EH (cell line): Measurements from ENCODE around the gene AGPAT2.
"Not testable (repeated sequence)": the region's sequence is repeated elsewhere in the genome, so short reads cannot be mapped to it uniquely, and the experiment has no call there.

Experiments
- DNase-seq: peaks from one replicate; pipeline ENCODE4 v3.0.0-alpha.2; 2015; ENCODE audit warnings: low read depth

AGPAT2 gene

GRCh38 chr9:136720251-136720897 lies 33.1 kb upstream of the AGPAT2 start:
- DNase-seq, result peak; percentile 49

GRCh38 chr9:136719195-136719880 lies 32.1 kb upstream of the AGPAT2 start:
- DNase-seq, result no peak

DNA sequence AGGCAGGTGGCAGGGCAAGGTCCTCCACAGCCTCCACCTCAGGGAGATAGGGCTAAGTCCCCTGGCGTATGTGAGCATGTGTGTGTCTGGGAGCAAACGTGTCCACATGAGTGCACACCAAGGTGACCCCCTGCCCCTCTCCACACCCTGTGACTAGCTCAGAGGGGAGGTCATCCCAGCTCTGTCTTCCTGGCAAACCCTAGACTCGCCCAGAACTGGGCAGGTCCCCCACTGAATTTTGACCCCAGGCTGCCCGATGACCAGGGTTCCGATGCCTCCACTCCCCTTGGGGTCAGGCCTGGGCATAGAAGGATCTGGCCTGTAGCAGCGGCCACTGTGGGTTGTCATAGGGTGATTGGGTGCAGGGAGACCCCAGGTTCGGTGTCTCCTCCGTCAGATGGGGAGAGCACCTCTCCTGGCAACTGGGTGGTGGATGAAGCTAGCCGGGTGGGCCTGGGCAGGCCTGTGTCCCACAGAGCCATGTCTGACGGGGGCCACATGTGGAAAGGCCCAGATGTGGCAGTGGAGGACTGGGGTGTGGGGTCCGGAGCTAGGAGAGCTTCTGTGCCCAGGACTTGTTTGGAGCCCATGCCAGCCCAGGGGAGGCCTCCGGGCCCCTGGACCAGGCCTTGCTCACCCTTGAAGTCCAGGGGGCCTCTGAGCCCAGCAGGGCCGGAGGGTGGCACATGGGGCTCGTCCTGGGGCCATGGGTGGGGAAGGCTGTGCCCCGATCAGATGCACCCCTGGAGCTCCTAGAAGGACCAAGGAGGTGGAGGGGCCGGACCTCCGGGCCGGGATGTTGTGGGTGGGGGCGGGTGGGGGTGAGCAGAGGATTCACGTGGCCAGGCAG lies 31.3 kb upstream of the AGPAT2 start:
- DNase-seq, result no peak

GRCh38 chr9:136717399-136717798 lies 30.1 kb upstream of the AGPAT2 start:
- DNase-seq, result no peak

DNA sequence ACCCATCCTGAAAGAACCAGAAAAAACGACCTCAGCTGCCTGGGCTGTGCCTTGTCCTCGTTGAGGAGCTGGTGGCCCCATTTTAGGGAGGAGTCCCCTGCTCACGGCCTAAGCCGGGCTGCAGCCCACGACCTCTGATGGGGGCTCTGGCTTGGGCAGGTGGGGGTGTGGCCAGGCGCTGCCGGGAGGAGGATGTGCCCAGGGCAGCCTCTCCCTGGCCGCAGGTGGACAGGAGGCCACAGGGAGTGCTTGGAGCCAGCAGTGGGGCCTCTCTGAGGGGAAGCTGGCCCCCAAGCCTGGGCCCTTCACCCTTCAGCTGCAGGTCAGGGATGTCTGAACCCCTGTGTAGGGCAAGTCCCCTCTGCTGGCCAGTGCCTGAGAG lies 27.6 kb upstream of the AGPAT2 start:
- no peak for DNase-seq

DNA sequence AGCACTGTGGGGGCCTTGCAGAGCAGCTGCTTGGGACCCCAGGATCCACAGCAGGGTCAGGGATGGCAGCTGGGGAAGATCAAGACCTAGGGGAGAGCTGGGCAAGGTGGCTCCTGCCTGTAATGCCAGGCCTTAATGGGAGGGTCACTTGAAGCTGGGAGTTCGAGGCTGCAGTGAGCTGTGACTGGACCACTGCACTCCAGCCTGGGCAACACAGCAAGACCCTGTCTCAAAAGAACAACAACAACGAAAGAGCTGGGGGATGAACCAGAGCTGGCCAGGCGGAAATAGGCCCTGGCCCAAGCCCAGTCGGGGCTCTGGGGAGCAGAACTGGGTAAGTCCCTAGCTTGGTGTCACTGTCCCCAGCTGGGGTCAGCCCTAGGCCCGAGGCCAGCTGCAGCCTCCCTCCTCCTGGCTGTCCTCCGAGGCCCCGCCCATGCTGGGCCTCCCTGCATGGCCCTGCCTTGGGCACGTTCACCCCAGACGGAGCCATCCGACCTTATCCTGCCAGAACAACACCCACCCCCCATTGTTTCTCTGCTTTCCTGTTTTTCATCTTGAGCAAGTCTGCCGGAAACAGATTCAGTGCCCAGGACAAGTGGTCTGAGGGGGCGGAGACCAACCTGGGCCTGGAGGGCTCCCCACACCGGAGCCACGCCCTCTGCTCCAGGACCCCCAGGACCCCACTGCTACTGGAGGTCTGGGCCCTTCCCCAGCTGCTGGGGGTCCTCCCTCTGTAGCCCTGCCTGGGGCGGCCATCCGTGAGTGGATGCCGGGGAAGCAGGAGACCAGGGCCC lies 27.0 kb upstream of the AGPAT2 start:
- no peak for DNase-seq

- no peak for DNase-seq
Observed at GRCh38 chr9:136713550-136713949, 26.3 kb upstream of the AGPAT2 start.

GRCh38 chr9:136712690-136713544 lies 25.7 kb upstream of the AGPAT2 start:
- no peak for DNase-seq

- DNase-seq, result no peak
Observed at GRCh38 chr9:136711751-136712689, 24.8 kb upstream of the AGPAT2 start, which contains the start of gene DIPK1B. TSS of gene DIPK1B (plus strand) at chr9:136712572. CDS start at chr9:136712666, 94 bp downstream.

DNA sequence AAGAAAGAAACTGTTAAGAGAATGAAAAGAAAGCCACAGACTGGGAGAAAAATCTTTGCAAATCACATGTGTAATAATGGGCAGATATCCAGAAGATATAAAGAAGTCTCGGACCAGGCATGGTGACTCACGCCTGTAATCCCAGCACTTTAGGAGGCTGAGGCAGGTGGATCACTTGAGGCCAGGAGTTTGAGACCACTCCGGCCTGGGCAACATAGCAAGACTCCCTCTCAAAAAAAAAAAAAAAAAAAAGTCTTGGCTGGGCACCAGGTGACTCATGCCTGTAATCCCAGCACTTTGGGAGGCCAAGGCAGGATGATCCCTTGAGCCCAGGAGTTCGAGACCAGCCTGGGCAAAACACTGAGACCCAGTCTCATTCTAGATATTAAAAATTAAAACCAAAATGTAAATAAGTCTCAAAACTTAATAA lies 24.0 kb upstream of the AGPAT2 start:
- DNase-seq, result peak; percentile 72

DNA sequence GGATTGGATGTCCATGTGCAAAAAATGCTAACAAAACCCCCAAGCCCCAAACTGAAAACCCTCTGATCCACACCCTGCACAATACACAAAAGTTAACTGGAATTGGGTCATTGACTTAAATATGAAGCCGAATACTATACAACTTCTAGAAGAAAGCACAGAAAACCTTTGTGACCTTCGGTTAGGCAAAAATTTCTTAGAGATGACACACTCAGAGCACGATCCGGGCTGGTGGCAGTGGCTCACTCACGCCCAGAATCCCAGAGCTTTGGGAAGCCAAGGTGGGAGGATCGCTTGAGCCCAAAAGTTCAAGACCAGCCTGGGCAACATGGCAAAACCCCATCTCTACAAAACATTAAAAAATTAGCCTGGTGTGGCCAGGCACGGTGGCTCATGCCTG lies 23.3 kb upstream of the AGPAT2 start:
- peak; percentile 34 for DNase-seq

- DNase-seq, result no peak
Observed at GRCh38 chr9:136709454-136710109, 22.3 kb upstream of the AGPAT2 start.

DNA sequence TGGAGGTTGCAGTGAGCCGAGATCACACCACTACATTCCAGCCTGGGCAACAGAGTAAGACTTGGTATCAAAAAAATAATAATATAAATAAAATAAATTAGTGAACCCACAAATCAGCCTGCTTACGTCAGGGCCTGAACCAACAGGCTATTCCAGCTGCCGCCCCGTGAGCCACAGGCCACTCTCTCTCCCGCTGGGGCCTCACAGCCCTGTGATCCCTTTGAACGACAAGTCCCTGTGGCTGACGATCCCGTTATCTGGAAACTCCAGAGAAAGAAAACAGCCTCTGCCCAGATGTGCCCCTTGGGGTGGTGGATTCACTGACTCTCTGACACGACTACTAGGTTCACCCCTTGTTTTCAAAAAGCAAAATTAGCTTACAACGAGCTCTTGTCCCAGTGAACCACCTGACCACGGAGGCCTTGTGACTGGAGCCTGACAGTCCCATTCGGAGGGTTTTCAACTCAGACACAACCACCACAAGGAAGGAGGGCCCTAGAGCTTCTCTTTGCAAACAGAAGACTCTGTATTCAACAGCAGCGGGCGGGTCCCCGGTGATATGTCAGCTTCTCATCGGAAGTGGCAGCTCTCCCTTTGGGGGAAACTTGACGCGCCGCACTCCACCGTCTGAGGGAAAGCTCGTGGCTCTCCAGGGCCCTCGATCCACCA lies 20.7 kb upstream of the AGPAT2 start:
- DNase-seq, result no peak

DNA sequence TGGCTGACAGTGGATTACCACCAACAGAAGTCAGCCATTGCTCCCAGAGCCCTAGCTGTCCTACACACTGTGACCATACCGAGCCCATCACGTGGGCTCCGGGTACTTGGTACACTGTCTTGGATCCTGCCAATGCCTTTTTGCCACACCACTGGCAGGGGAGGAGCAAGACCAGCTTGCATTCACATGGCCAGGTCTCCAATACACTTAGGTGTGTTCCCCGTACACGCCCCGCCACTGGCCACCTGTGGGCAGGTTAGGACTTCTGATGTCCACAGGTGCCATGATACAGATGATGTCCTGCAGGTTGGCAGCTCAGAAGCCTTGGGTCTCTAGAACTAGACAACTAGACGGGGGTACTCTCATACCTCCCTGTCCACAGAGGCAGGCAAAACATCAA lies 19.8 kb upstream of the AGPAT2 start:
- no peak for DNase-seq

DNA sequence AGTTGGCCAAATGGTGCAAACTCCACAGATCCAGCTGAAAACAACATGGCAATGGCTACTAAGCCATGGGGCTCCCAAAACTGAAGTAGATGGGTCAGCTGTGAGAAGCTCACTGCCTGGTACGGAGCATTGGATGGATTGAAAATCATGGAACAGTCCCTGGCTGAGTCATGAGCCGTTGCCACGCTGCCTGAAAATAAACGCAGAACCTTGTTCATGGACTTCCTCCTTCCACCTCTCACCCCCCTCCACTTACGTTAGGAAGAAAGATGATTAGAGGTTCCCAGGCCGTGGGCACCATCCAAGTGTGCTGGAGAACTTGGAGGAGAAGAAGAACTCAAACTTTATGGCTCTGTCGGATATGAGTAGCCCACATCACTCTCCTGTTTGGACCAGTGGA lies 18.3 kb upstream of the AGPAT2 start:
- no peak for DNase-seq

DNA sequence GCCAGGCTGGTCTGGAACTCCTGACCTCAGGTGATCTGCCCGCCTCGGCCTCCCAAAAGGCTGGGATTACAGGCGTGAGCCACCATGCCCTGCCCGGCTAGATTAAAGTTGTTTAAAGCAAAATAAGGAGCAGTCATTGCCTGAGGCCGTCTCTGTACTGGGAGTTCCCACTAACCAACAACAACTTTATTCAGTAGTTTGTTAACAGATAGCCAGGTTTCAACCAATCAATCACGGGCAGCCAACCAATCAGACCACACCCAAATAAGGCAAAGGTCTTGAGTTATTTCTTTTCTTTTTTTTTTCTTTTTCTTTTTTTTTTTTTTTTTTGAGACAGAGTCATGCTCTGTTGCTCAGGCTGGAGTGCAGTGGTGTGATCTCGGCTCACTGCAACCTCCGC lies 17.5 kb upstream of the AGPAT2 start:
- not testable (repeated sequence) for DNase-seq

DNA sequence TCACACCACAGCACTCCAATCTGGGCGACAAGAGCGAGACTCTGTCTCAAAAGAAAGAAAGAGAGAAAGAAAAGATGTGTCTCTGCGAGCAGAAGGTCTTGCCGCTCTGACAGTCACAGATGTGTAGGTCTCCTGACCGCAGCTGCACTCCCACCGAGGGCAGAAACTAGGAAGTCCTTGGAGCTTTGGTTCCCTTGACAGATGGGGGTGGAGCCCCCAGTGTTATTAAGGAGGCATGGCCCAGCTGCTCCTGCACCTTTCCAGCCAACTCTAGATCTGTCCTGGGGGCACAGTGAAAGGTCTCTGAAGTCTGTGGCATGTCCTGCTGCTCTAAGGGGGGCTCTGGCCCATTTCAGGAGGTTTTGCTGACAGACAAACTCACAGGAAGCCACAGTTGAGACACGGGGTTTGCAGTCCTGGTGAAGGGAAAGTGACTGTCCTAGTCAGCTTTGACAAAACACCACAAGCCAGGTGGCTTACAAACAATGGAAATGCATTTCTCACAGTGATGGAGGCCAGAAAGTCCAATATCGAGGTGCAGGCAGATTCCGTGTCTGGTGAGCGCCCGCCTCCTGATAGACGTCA lies 16.1 kb upstream of the AGPAT2 start:
- DNase-seq, result no peak

DNA sequence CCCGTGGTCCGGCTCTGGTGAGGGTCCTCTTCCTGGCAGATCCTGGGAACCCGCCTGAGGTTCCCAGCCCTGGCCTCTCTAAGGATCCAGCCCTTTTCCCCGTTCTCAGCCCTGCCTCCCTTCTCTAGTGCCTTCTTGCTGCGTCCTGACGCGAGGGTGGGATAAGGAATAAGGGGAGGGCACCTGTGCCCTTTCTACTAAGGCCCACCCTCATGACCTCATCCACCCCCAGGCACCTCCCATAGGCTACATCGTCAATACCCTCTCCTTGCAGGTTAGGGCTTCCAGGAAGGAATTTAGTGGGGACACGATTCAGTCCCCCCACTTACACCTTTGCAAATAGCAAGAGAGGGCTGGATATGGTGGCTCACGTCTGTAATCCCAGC lies 14.4 kb upstream of the AGPAT2 start:
- DNase-seq, result no peak
